SK-N-SH treated with all-trans-retinoic acid at 6 μM for 48 hours (cell line): ENCODE data around the gene KCNJ13.

ENCODE experiments used
- ATAC-seq: fragments of 200-7000 bp; cut with Tn5 transposase; 3 replicates; pipeline ENCODE4 v1.9.1; 2020; ENCODE audit warnings: mild to moderate bottlenecking, moderate library complexity
- ARNTL ChIP-seq: fragments of 450-650 bp; formaldehyde crosslinking; IDR thresholded peaks from 2 replicates; pipeline ENCODE4 v1.5.0; 2020; ENCODE audit warnings: low read depth, mild to moderate bottlenecking, moderate library complexity, borderline replicate concordance
- BACH2 ChIP-seq: fragments of 250-450 bp; sonication (Bioruptor Pico); IDR thresholded peaks from 2 replicates; pipeline ENCODE4 v1.9.0; 2021; ENCODE audit warnings: mild to moderate bottlenecking, borderline replicate concordance
- CSDC2 ChIP-seq: fragments of 250-450 bp; sonication (Bioruptor Pico); IDR thresholded peaks from 2 replicates; pipeline ENCODE4 v1.5.0; 2020; ENCODE audit warnings: mild to moderate bottlenecking, moderate library complexity
- ESRRG ChIP-seq: fragments of 250-450 bp; sonication (Bioruptor Pico); IDR thresholded peaks from 2 replicates; pipeline ENCODE4 v1.6.1; 2021; ENCODE audit warnings: mild to moderate bottlenecking
- GLIS3 ChIP-seq: fragments of 250-450 bp; sonication (Bioruptor Pico); IDR thresholded peaks from 2 replicates; pipeline ENCODE4 v1.5.0; 2020; ENCODE audit warnings: mild to moderate bottlenecking, moderate library complexity
- ISL1 ChIP-seq: fragments of 250-450 bp; sonication (Bioruptor Pico); IDR thresholded peaks from 2 replicates; pipeline ENCODE4 v2.1.2; 2022; ENCODE audit warnings: mild to moderate bottlenecking, moderate library complexity
- OSR1 ChIP-seq: fragments of 250-450 bp; sonication (Bioruptor Pico); IDR thresholded peaks from 2 replicates; pipeline ENCODE4 v1.8.0; 2022; ENCODE audit warnings: moderate library complexity, mild to moderate bottlenecking, inconsistent platforms
- RARB ChIP-seq: fragments of 250-450 bp; sonication (Bioruptor Pico); IDR thresholded peaks from 2 replicates; pipeline ENCODE4 v1.8.0; 2021; ENCODE audit warnings: mild to moderate bottlenecking, moderate library complexity
- SNAI2 ChIP-seq: fragments of 250-450 bp; sonication (Bioruptor Pico); IDR thresholded peaks from 2 replicates; pipeline ENCODE4 v1.5.0; 2020; ENCODE audit warnings: mild to moderate bottlenecking, moderate library complexity
- TCF4 ChIP-seq: fragments of 250-450 bp; sonication (Bioruptor Pico); IDR thresholded peaks from 2 replicates; pipeline ENCODE4 v1.8.0; 2021; ENCODE audit warnings: mild to moderate bottlenecking, moderate library complexity, borderline replicate concordance
- ZC3H10 ChIP-seq: fragments of 250-450 bp; sonication (Bioruptor Pico); IDR thresholded peaks from 2 replicates; pipeline ENCODE4 v1.5.1; 2021; ENCODE audit warnings: mild to moderate bottlenecking, moderate library complexity
- ZFP3 ChIP-seq: fragments of 250-450 bp; sonication (Bioruptor Pico); IDR thresholded peaks from 2 replicates; pipeline ENCODE4 v1.5.0; 2020; ENCODE audit warnings: mild to moderate bottlenecking, moderate library complexity
- ZFP30 ChIP-seq: fragments of 450-650 bp; formaldehyde crosslinking; IDR thresholded peaks from 2 replicates; pipeline ENCODE4 v1.5.0; 2022; ENCODE audit warnings: mild to moderate bottlenecking, moderate library complexity
- ZNF565 ChIP-seq: fragments of 450-650 bp; formaldehyde crosslinking; conservative IDR thresholded peaks from 2 replicates; pipeline ENCODE4 v1.5.0; 2020; ENCODE audit warnings: low read depth, mild to moderate bottlenecking, moderate library complexity
- ZNF8 ChIP-seq: fragments of 450-650 bp; formaldehyde crosslinking; IDR thresholded peaks from 2 replicates; pipeline ENCODE4 v1.5.0; 2020; ENCODE audit warnings: mild to moderate bottlenecking, moderate library complexity
- TF ChIP-seq, protein P1 (sequence below): fragments of 250-450 bp; sonication (Bioruptor Pico); IDR thresholded peaks from 2 replicates; pipeline ENCODE4 v1.8.0; 2021; ENCODE audit warnings: low read depth, mild to moderate bottlenecking, moderate library complexity, borderline replicate concordance
- TF ChIP-seq, protein P2 (sequence below): fragments of 250-450 bp; sonication (Bioruptor Pico); IDR thresholded peaks from 2 replicates; pipeline ENCODE4 v1.5.1; 2020; ENCODE audit warnings: low read depth, mild to moderate bottlenecking, moderate library complexity
- TF ChIP-seq, protein P3 (sequence below): fragments of 250-450 bp; sonication (Bioruptor Pico); IDR thresholded peaks from 2 replicates; pipeline ENCODE4 v1.5.0; 2020; ENCODE audit warnings: mild to moderate bottlenecking, moderate library complexity

KCNJ13 gene

DNA sequence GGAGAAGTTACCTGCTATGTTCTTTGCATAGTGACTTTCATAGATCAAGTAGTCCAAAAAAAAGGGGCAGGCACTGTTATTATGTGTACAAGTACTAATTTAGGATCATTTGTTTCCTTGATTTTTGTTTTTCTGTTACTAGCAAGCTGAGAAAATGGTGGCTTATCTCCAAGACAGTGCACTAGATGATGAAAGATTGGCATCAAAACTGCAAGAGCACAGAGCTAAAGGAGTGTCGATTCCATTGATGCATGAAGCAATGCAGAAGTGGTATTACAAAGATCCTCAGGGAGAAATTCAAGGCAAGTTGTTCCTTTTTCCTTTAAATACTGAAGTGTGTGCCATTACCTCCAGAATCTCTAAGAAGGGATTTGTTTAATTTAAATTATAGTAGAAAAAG is 19.6 kb upstream of the KCNJ13 start:
- TF ChIP-seq ZC3H10 (CRISPR knock-in tag) (no peak), BACH2 (CRISPR knock-in tag) (no peak), TCF4 (CRISPR knock-in tag) (no peak), ZNF565 (CRISPR knock-in tag) (no peak), RARB (no peak), SNAI2 (no peak)
- TF ChIP-seq, protein P1, sequence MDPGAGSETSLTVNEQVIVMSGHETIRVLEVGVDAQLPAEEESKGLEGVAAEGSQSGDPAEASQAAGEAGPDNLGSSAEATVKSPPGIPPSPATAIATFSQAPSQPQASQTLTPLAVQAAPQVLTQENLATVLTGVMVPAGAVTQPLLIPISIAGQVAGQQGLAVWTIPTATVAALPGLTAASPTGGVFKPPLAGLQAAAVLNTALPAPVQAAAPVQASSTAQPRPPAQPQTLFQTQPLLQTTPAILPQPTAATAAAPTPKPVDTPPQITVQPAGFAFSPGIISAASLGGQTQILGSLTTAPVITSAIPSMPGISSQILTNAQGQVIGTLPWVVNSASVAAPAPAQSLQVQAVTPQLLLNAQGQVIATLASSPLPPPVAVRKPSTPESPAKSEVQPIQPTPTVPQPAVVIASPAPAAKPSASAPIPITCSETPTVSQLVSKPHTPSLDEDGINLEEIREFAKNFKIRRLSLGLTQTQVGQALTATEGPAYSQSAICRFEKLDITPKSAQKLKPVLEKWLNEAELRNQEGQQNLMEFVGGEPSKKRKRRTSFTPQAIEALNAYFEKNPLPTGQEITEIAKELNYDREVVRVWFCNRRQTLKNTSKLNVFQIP: no peak
- TF ChIP-seq, protein P2, sequence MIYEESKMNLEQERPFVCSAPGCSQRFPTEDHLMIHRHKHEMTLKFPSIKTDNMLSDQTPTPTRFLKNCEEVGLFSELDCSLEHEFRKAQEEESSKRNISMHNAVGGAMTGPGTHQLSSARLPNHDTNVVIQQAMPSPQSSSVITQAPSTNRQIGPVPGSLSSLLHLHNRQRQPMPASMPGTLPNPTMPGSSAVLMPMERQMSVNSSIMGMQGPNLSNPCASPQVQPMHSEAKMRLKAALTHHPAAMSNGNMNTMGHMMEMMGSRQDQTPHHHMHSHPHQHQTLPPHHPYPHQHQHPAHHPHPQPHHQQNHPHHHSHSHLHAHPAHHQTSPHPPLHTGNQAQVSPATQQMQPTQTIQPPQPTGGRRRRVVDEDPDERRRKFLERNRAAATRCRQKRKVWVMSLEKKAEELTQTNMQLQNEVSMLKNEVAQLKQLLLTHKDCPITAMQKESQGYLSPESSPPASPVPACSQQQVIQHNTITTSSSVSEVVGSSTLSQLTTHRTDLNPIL: no peak
- no peak for ATAC-seq

DNA sequence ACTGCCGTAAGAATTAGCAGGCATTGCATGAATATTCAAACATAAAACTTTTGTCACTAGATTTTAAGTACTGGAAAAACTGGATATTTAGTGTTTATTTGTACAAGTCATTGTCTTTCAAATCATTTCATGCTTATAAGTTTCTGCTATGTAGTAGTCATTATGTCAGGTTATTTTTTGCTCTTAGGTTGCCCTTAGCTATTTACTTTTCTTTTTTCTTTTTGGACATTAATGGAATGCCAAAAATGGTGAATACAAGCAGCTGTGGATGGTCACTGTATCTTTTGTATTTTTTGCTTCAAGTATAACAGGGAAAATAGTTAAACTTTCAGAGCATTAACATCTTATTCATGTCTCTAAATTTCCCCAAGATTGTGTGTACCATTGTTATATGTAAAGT is 18.6 kb upstream of the KCNJ13 start:
- ATAC-seq: no peak
- no peak for TF ChIP-seq OSR1 (CRISPR knock-in tag)
- no peak for TF ChIP-seq ISL1 (CRISPR knock-in tag)
- TF ChIP-seq ZNF8: no peak
- no peak for TF ChIP-seq BACH2 (CRISPR knock-in tag)
- TF ChIP-seq, protein P2: no peak
- no peak for TF ChIP-seq RARB
- TF ChIP-seq TCF4 (CRISPR knock-in tag): no peak
- no peak for TF ChIP-seq ZFP30 (CRISPR knock-in tag)
- TF ChIP-seq ARNTL (CRISPR knock-in tag): no peak
- TF ChIP-seq, protein P3, sequence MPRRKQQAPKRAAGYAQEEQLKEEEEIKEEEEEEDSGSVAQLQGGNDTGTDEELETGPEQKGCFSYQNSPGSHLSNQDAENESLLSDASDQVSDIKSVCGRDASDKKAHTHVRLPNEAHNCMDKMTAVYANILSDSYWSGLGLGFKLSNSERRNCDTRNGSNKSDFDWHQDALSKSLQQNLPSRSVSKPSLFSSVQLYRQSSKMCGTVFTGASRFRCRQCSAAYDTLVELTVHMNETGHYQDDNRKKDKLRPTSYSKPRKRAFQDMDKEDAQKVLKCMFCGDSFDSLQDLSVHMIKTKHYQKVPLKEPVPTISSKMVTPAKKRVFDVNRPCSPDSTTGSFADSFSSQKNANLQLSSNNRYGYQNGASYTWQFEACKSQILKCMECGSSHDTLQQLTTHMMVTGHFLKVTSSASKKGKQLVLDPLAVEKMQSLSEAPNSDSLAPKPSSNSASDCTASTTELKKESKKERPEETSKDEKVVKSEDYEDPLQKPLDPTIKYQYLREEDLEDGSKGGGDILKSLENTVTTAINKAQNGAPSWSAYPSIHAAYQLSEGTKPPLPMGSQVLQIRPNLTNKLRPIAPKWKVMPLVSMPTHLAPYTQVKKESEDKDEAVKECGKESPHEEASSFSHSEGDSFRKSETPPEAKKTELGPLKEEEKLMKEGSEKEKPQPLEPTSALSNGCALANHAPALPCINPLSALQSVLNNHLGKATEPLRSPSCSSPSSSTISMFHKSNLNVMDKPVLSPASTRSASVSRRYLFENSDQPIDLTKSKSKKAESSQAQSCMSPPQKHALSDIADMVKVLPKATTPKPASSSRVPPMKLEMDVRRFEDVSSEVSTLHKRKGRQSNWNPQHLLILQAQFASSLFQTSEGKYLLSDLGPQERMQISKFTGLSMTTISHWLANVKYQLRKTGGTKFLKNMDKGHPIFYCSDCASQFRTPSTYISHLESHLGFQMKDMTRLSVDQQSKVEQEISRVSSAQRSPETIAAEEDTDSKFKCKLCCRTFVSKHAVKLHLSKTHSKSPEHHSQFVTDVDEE (CRISPR knock-in tag): no peak
- TF ChIP-seq, protein P1: no peak
- TF ChIP-seq ESRRG (CRISPR knock-in tag): no peak
- TF ChIP-seq CSDC2 (CRISPR knock-in tag): no peak
- no peak for TF ChIP-seq ZC3H10 (CRISPR knock-in tag)
- no peak for TF ChIP-seq ZFP3 (CRISPR knock-in tag)

DNA sequence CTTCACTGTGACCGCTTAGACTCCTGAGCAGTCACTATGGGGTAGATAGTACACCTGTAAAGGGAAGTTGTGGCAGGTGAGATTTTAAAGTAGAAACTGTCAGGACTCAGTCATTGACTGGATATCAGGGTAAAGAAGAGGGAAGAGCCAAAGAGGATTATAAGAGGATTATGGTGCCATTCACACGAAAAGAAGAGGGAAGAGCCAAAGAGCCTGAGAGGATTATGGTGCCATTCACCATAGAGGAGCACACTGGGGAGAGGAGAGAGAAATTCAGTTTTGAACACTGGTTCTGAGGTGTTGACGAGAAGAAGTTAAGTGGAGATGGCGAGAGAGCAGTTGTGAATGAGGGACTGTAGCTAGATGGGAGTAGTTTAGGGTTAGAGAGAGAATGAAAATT is 16.9 kb upstream of the KCNJ13 start:
- ATAC-seq: no peak
- TF ChIP-seq ZNF565 (CRISPR knock-in tag) (no peak), RARB (no peak), SNAI2 (no peak), GLIS3 (no peak)
- TF ChIP-seq, protein P2: no peak

DNA sequence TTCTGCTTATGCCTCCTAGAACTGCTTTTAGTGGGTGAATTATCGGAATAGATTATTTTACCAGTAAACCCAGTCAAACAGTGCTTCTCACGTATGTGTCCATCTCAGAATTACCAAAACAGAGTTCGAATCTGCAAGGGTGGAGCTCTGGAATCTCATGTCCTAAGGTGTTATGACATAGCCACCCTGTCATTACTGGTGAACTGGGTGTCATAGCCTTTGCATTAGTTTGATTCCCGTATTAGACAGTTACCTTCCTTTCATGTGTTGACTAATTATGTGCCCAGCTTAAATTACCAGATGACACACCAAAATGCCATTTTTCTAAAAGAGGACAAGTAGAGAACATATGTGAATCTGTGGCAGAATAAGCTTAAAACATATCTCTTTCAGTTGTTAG is 15.2 kb upstream of the KCNJ13 start:
- TF ChIP-seq ZFP30 (CRISPR knock-in tag) (no peak), ARNTL (CRISPR knock-in tag) (no peak)
- TF ChIP-seq, all 23 proteins: peak for 0
- no peak for ATAC-seq
